Suppressor macrophage (primary cell): Measurements from ENCODE around the gene CRYBG2.

Experiments used
- DNase-seq, 4 experiments: peaks; one replicate each; pipeline ENCODE4 v3.0.0-alpha.2; 2020 to 2022

CRYBG2 gene

GRCh38 chr1:26318338-26319064 is 35.4 kb downstream of the CRYBG2 start:
- peak; percentile 84 to 96 (median 92) for DNase-seq

GRCh38 chr1:26317612-26318337 is 36.2 kb downstream of the CRYBG2 start, which contains the start of gene CD52:
CD52 (plus strand) TSS chr1:26317958; CDS start chr1:26318018, 60 bp downstream.
- DNase-seq = peak; percentile 53 to 79 (median 69)

GRCh38 chr1:26317146-26317545 is 36.8 kb downstream of the CRYBG2 start:
- DNase-seq = peak; percentile 25 to 61 (median 54)

GRCh38 chr1:26315874-26316850 is 37.8 kb downstream of the CRYBG2 start:
- DNase-seq = peak in 1 of 4 experiments; percentile 1

GRCh38 chr1:26314501-26314900 is 39.4 kb downstream of the CRYBG2 start:
- peak in 3 of 4 experiments; percentile 49 to 60 (median 51) for DNase-seq

GRCh38 chr1:26307966-26308899 is 45.7 kb downstream of the CRYBG2 start:
- peak; percentile 30 to 64 (median 56) for DNase-seq

- DNase-seq = no peak
Measured at GRCh38 chr1:26307363-26307781, 46.6 kb downstream of the CRYBG2 start.

- DNase-seq = peak; percentile 92 to 96 (median 94)
Measured at GRCh38 chr1:26306290-26307229, 47.4 kb downstream of the CRYBG2 start, which contains the start of gene UBXN11. UBXN11 (minus strand) TSS chr1:26306636; CDS start chr1:26302883, 3,753 bp downstream.

GRCh38 chr1:26305667-26306289 is 48.2 kb downstream of the CRYBG2 start:
- peak; percentile 61 to 75 (median 71) for DNase-seq

- DNase-seq = peak in 2 of 4 experiments; percentile 28 to 37
Measured at GRCh38 chr1:26302733-26303405, 51.1 kb downstream of the CRYBG2 start.

- DNase-seq = no peak
Measured at GRCh38 chr1:26300578-26301275, 53.2 kb downstream of the CRYBG2 start.

GRCh38 chr1:26297791-26298124 is 56.2 kb downstream of the CRYBG2 start:
- no peak for DNase-seq

GRCh38 chr1:26297057-26297790 is 56.7 kb downstream of the CRYBG2 start:
- DNase-seq = no peak

- no peak for DNase-seq
Measured at GRCh38 chr1:26296340-26297056, 57.4 kb downstream of the CRYBG2 start.

GRCh38 chr1:26295194-26296138 is 58.5 kb downstream of the CRYBG2 start:
- no peak for DNase-seq
